GM18907 (cell line): ENCODE measurements around the gene GRAMD4.
"Not testable (repeated sequence)": the region's sequence is repeated elsewhere in the genome, so short reads cannot be mapped to it uniquely, and the experiment has no call there.

Experiments
- ATAC-seq: cut with Tn5 transposase; IDR thresholded peaks from one replicate; pipeline ENCODE4 v1.9.1; 2021; ENCODE audit warnings: mild to moderate bottlenecking, moderate library complexity; ENCODE audit not compliant: unreplicated experiment

GRAMD4 gene

GRCh38 chr22:46617986-46618647 lies 2.1 kb upstream of the GRAMD4 start:
- ATAC-seq: no peak

DNA sequence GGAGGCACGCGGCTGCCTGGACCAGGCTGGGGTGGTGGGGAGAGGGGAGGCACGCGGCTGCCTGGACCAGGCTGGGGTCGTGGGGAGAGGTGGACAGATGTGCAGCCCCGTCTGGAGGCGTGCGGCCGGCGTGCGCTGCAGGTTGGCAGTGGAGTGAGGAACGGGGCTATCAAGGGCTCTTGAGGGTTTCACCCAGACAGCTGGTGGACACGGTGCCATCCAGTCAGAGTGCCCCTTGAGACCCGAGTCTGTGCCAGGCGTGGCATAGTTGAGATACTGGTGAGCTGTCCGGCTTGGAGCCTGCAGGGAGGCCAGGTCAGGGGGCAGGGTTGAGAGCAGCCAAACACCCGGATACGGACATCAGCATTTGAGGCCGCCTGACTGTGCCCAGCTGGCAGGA lies 1.5 kb upstream of the GRAMD4 start:
- ATAC-seq: no peak

DNA sequence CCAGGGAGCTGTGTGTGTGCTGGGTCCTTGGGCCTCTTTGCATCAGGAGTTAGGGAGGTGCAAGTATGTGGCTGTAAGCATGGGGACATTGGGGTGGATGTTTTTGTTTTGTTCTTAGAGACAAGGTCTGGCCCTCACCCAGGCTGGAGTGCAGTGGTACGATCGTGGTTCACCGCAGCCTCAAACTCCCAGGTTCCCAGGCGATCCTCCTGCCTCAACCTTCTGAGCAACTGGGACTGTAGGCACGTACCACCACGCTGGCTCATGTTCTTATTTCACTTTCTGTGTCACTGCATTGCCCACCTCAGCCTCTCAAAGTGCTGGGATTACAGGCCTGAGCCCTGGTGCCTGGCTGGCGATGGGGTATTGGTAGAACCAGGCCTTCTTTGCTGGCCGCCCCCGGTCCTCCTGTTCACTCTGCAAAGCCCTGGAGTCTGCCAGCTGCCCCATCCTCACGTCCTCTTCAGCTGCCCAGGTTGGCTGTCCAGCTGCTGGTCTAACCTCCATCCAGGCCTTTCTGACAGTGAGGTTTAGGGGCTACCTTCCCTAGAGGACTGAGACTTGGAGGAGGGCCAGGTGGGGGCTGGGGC lies 851 bp upstream of the GRAMD4 start:
- ATAC-seq: no peak

DNA sequence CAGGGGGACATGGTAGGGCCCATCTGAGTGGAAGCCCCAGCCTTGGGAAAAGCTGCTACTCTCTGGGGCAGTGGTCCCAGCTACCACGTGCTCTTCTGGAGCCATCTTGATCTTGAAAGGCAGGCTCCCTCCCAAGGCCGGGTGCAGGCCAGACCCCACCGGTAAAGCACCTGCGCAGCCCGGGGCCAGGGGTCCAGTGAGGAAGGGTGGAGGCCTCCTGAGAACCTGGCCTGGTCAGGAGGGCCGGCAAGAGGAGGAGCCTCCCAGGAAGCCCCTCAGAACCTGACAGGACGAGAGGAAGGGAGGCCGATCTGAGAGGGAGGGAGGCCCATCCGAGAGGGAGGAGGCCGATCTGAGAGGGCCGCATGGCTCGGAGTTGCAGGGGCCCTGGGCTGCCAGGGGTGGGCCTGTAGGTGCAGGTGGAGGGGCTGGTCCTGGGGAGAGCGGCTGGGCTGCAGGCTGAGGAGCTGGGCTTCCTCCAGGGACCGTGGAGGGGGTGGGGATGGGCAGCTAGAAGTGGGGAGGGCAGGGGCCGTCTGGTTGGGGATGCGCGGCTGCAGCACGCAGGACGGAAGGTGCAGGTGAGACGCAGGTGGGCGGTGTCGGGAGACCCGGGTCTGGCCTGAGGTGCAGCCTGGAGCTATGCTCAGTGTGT lies 529 bp downstream of the GRAMD4 start:
- ATAC-seq: no peak

GRCh38 chr22:46621243-46621930 lies 1.2 kb downstream of the GRAMD4 start:
- ATAC-seq: not testable (repeated sequence)

DNA sequence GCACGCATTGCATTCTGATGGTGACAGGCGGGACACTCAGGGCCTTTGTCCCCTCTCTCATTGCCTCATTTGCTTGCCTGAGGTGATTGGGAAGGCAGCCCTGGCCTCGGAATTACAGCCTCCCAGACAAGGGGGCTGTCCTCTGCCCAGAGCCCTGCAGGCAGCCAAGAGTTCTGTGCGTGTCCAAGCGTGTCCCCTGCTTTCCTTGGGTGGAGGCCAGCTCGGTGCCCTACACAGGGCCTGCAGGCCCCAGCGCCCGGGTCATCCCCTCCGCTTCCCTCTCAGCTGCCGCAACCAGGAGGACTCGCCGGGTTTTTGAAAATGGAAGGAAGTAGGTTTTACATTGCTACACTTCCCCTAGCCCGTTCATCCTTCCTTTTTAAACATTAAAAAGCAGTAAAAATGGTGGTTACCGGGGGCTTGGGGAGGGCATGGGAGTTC lies 1.9 kb downstream of the GRAMD4 start:
- ATAC-seq: no peak

- no peak for ATAC-seq
Measured at GRCh38 chr22:46625113-46625842, 5.1 kb downstream of the GRAMD4 start.

GRCh38 chr22:46625843-46626349 lies 5.7 kb downstream of the GRAMD4 start:
- no peak for ATAC-seq

GRCh38 chr22:46626356-46626755 lies 6.2 kb downstream of the GRAMD4 start:
- ATAC-seq: no peak

- ATAC-seq: no peak
Measured at GRCh38 chr22:46626911-46627805, 7.0 kb downstream of the GRAMD4 start.

DNA sequence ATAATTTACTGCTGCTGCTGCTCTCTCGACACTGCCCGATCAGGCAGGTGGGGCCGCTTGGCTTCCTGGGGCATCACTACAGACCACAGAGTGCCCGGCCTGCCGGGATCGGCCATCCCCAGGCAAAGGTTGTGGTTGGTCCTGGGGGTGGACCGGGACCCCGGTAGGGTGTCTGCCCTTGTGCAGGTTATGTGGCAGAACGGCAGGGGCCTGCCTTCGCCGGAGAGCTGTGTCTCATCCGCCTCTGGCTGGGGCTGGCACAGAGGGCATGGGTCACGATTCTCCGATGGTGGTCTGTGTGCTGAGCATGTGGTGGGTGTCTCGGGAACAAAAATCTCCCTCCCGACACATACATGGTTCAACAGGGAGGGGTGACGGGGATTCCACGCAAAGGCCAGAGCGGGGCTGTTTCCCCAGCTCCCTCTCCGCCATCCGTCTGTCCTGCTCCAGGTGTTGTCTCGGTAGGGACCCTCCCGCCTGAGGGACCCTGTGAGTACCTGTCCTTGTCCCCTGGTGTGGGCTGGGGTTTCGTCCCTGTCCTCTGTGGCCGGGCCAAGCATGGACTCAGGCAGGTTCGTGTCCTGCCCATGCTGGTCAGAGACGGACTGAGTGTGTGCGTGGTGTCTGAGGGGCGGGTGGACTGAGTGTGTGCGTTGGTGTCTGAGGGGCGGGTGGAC lies 7.8 kb downstream of the GRAMD4 start:
- no peak for ATAC-seq

DNA sequence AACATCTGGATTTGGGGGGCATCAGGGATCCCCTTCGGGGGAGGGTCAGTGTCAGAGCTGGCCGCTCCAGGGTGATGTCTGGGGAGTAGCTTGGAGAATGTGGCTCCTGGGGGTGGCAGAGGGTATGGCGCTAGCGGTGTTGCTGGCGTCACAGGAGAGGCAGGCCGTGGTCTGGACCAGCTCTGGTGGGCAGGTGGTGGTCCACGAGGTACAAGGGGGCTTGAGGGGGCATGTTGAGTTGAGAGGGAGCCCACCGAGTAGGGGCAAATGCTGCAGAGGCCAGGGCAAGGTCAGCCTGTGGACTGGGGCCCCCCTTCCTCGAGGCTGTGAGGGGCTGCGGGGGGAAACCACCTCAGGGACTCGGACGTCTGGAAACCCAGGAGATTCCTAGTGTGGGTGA lies 8.6 kb downstream of the GRAMD4 start:
- ATAC-seq: no peak

DNA sequence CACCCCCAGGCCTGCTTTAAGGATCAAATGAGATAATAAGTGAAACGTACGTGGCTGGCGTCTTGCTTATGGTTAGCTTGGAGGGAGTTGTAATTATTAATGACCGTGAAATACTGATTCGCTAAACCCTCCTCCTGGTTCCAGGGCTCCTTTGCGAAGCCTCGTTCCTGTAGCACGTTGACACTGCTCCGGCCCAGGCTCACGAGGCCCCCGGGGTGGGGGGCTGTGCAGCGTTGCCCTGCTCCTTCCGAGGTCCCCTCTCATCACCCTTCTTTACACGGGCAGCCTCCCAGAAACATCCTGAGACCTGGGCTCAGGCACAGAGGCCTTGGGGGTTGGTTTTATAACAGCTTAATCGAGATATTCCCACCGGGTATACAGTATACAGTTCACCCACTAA lies 9.1 kb downstream of the GRAMD4 start:
- no peak for ATAC-seq

GRCh38 chr22:46631113-46631512 lies 10.9 kb downstream of the GRAMD4 start:
- ATAC-seq: no peak

- ATAC-seq: no peak
Measured at GRCh38 chr22:46632646-46633249, 12.6 kb downstream of the GRAMD4 start.

GRCh38 chr22:46633334-46633890 lies 13.2 kb downstream of the GRAMD4 start:
- no peak for ATAC-seq

GRCh38 chr22:46634011-46634699 lies 14.0 kb downstream of the GRAMD4 start:
- ATAC-seq: no peak
